Keratinocyte (primary cell): ENCODE data around the gene SDK1. TPM values are rescaled to one million over a fixed set of nuclear protein-coding genes. Genes with fewer than 3 reads are reported as not detected.

ENCODE experiments used
- DNase-seq: peaks from one replicate; pipeline ENCODE4 v3.0.0-alpha.2; 2011; ENCODE audit warnings: low read depth, missing footprints, low spot score
- FAIRE-seq: peaks from 2 replicates; lab custom pipeline; 2011; peaks lifted over from hg19 to GRCh38; lab: Jason Lieb, UNC
- H2AFZ ChIP-seq: 2 replicates; pipeline ENCODE4 v1.6.0; 2012; ENCODE audit warnings: low read length, control low read depth, inconsistent platforms; ENCODE audit not compliant: control insufficient read depth
- H3K27ac ChIP-seq: 2 replicates; pipeline ENCODE4 v1.5.1; 2011; ENCODE audit warnings: low read length; ENCODE audit not compliant: control insufficient read depth, insufficient read depth
- H3K27me3 ChIP-seq: 3 replicates; pipeline ENCODE4 v1.6.0; 2011; ENCODE audit warnings: low read length; ENCODE audit not compliant: control insufficient read depth, insufficient read depth; ENCODE audit errors: extremely low read depth
- H3K36me3 ChIP-seq, 2 experiments: 2 replicates in 1 of 2; 3 replicates in 1 of 2; pipeline ENCODE4 v1.5.1; 2011; ENCODE audit warnings: low read length in 2 of 2, mild to moderate bottlenecking in 1 of 2; ENCODE audit not compliant: control insufficient read depth in 2 of 2, insufficient read depth in 2 of 2; ENCODE audit errors: extremely low read depth in 1 of 2
- H3K4me1 ChIP-seq: 3 replicates; pipeline ENCODE4 v1.5.1; 2011; ENCODE audit warnings: low read length; ENCODE audit not compliant: control insufficient read depth, insufficient read depth; ENCODE audit errors: extremely low read depth
- H3K4me2 ChIP-seq: 3 replicates; pipeline ENCODE4 v1.6.0; 2011; ENCODE audit warnings: low read depth, low read length; ENCODE audit not compliant: control insufficient read depth, insufficient read depth; ENCODE audit errors: extremely low read depth
- H3K4me3 ChIP-seq, 3 experiments: fragments of 200-600 bp in 1 of 3; sonication (generic) in 1 of 3; 2 replicates in 2 of 3; 3 replicates in 1 of 3; pipeline ENCODE4 v1.5.1; 2011 to 2016; ENCODE audit warnings: low read length in 3 of 3, mild to moderate bottlenecking in 3 of 3, control low read depth in 2 of 3, inconsistent platforms in 1 of 3, low read depth in 1 of 3, mixed read lengths in 1 of 3, mixed run types in 1 of 3, moderate library complexity in 1 of 3; ENCODE audit not compliant: control insufficient read depth in 2 of 3, insufficient read depth in 2 of 3; ENCODE audit errors: extremely low read depth in 1 of 3
- H3K79me2 ChIP-seq: 2 replicates; pipeline ENCODE4 v1.6.0; 2012; ENCODE audit warnings: low read length; ENCODE audit not compliant: control insufficient read depth, insufficient read depth
- H3K9ac ChIP-seq: 3 replicates; pipeline ENCODE4 v1.6.0; 2011; ENCODE audit warnings: low read length; ENCODE audit not compliant: control insufficient read depth, insufficient read depth; ENCODE audit errors: extremely low read depth
- H3K9me1 ChIP-seq: 3 replicates; pipeline ENCODE4 v1.6.0; 2011; ENCODE audit warnings: low read length; ENCODE audit not compliant: control insufficient read depth, insufficient read depth; ENCODE audit errors: extremely low read depth
- H3K9me3 ChIP-seq: 2 replicates; pipeline ENCODE4 v1.5.1; 2012; ENCODE audit warnings: low read depth, low read length; ENCODE audit not compliant: control insufficient read depth
- H4K20me1 ChIP-seq: 3 replicates; pipeline ENCODE4 v1.6.0; 2011; ENCODE audit warnings: low read length; ENCODE audit not compliant: control insufficient read depth, insufficient read depth; ENCODE audit errors: extremely low read depth
- CTCF ChIP-seq, 3 experiments: IDR thresholded peaks in 1 of 3; conservative IDR thresholded peaks in 1 of 3; optimal IDR thresholded peaks in 1 of 3; 2 replicates in 2 of 3; 3 replicates in 1 of 3; pipeline versions ENCODE3 to v1.5.1; 2011; ENCODE audit warnings: low read length in 3 of 3, mild to moderate bottlenecking in 3 of 3, moderate library complexity in 2 of 3, control low read depth in 1 of 3, inconsistent platforms in 1 of 3; ENCODE audit not compliant: insufficient read depth in 2 of 3; ENCODE audit errors: extremely low read depth in 1 of 3
- EZH2 ChIP-seq: IDR thresholded peaks from one replicate; pipeline ENCODE4 v1.6.1; 2012; ENCODE audit warnings: inconsistent platforms, mild to moderate bottlenecking, low read length, moderate library complexity
- dilution Hi-C: fragments of 300-500 bp; cut with MboI; formaldehyde crosslinking; loops from one replicate; pipeline ENCODE4 v1.7.0; 2020; ENCODE audit warnings: low sequenced_read_pairs; ENCODE audit not compliant: extremely low pct_ligation_motif_present
- polyA plus RNA-seq, 5 experiments: library from polyadenylated mRNA; depleted of rRNA in 3 of 5; stranded (reverse) in 3 of 5; stranded (forward) in 1 of 5; unstranded in 1 of 5; fragments of >200 nt; gene quantifications; 1 replicate in 1 of 5; 2 replicates in 3 of 5; 3 replicates in 1 of 5; pipeline versions ENCODE4 v1.2.1 to v1.2.3, GENCODE V29; 2011 to 2012; ENCODE audit warnings: missing spikeins in 2 of 5, low read depth in 1 of 5, low replicate concordance in 1 of 5

SDK1 gene
- polyA plus RNA-seq, 1 donor (not counting 4 experiments of a cell fraction or from before 2014, with no cell fraction given) = 0.66 TPM

- dilution Hi-C loops = no loop called here
- Histone ChIP-seq H4K20me1 (no peaks in the 10 kb centered on the region), H3K9ac (no peak overlapping the region), H3K79me2 (no peaks in the 10 kb centered on the region), H2AFZ (no peak overlapping the region), H3K36me3 (peaks cover 0 to 2% of the 10 kb centered on the region in 2 experiments), H3K4me2 (no peak overlapping the region), H3K9me3 (no peaks in the 10 kb centered on the region), H3K4me3 (no peak overlapping the region), H3K27me3 (peaks cover 14% of the 10 kb centered on the region), H3K9me1 (no peaks in the 10 kb centered on the region), H3K4me1 (peaks cover 3% of the 10 kb centered on the region), H3K27ac (no peak overlapping the region)
- TF ChIP-seq EZH2 = no peak
- no peak for TF ChIP-seq CTCF (optimal IDR thresholded peaks at IDR 0.05 in 1 of 3, IDR thresholded peaks at IDR 0.05 in 1 of 3, conservative IDR thresholded peaks at IDR 0.05 in 1 of 3; ENCODE audit: extremely low read depth in 1 of 3, insufficient read depth in 2 of 3, low read length in 3 of 3)
- DNase-seq (no peak), FAIRE-seq (no peak)
Observed at GRCh38 chr7:4144172-4144701, 843.2 kb downstream of the SDK1 start.

GRCh38 chr7:4144811-4145510 lies 843.9 kb downstream of the SDK1 start:
- no peaks in the 10 kb centered on the region for H3K9me3 ChIP-seq
- dilution Hi-C loops = no loop called here
- H3K4me2 ChIP-seq = peak overlapping the region; percentile 2
- H3K9me1 ChIP-seq = no peaks in the 10 kb centered on the region
- TF ChIP-seq CTCF (optimal IDR thresholded peaks at IDR 0.05 in 1 of 3, IDR thresholded peaks at IDR 0.05 in 1 of 3, conservative IDR thresholded peaks at IDR 0.05 in 1 of 3; ENCODE audit: extremely low read depth in 1 of 3, insufficient read depth in 2 of 3, low read length in 3 of 3) (no peak), EZH2 (no peak)
- no peak overlapping the region for H3K9ac ChIP-seq
- peaks cover 14% of the 10 kb centered on the region for H3K27me3 ChIP-seq
- no peak for FAIRE-seq
- H3K27ac ChIP-seq = no peak overlapping the region
- peaks cover 0 to 2% of the 10 kb centered on the region in 2 experiments for H3K36me3 ChIP-seq
- H3K4me3 ChIP-seq = no peak overlapping the region
- H2AFZ ChIP-seq = peak overlapping the region; percentile 33
- no peaks in the 10 kb centered on the region for H3K79me2 ChIP-seq
- no peak for DNase-seq
- H4K20me1 ChIP-seq = no peaks in the 10 kb centered on the region
- peaks cover 3% of the 10 kb centered on the region for H3K4me1 ChIP-seq
